DND-41 (cell line): ENCODE results near the gene B4GALNT3.

Experiments
- ATAC-seq: fragments of 200-7000 bp; cut with Tn5 transposase; 3 replicates; pipeline ENCODE4 v1.9.1; 2021; ENCODE audit warnings: low read depth; ENCODE audit not compliant: insufficient read depth
- DNase-seq: peaks from one replicate; pipeline ENCODE4 v3.0.0-alpha.2; 2020
- H2AFZ ChIP-seq: 2 replicates; pipeline ENCODE4 v1.6.0; 2012; ENCODE audit warnings: low read depth, low read length
- H3K27ac ChIP-seq: 2 replicates; pipeline ENCODE4 v1.5.1; 2012; ENCODE audit warnings: low read length, inconsistent platforms
- H3K27me3 ChIP-seq: fragments of 200-600 bp; sonication (generic); 2 replicates; pipeline ENCODE4 v1.6.0; 2012; ENCODE audit warnings: low read length, mild to moderate bottlenecking, inconsistent platforms; ENCODE audit not compliant: insufficient read depth, poor library complexity
- H3K36me3 ChIP-seq: 2 replicates; pipeline ENCODE4 v1.5.1; 2012; ENCODE audit warnings: low read length, inconsistent platforms; ENCODE audit not compliant: insufficient read depth
- H3K4me1 ChIP-seq: 2 replicates; pipeline ENCODE4 v1.5.1; 2012; ENCODE audit warnings: mild to moderate bottlenecking, low read length; ENCODE audit not compliant: insufficient read depth
- H3K4me2 ChIP-seq: 2 replicates; pipeline ENCODE4 v1.6.0; 2012; ENCODE audit warnings: mild to moderate bottlenecking, moderate library complexity, low read length, inconsistent platforms; ENCODE audit not compliant: insufficient read depth
- H3K4me3 ChIP-seq, 2 experiments: fragments of 200-600 bp in 1 of 2; shearing (Covaris generic) in 1 of 2; 2 replicates each; pipeline ENCODE4 v1.5.1; 2012 to 2016; ENCODE audit warnings: inconsistent platforms in 2 of 2, low read length in 2 of 2, mild to moderate bottlenecking in 2 of 2, low read depth in 1 of 2, moderate library complexity in 1 of 2
- H3K79me2 ChIP-seq: 2 replicates; pipeline ENCODE4 v1.6.0; 2012; ENCODE audit warnings: low read length, inconsistent platforms; ENCODE audit not compliant: insufficient read depth
- H3K9ac ChIP-seq: 2 replicates; pipeline ENCODE4 v1.6.0; 2012; ENCODE audit warnings: low read depth, mild to moderate bottlenecking, inconsistent platforms, low read length, moderate library complexity
- H3K9me3 ChIP-seq: 2 replicates; pipeline ENCODE4 v1.5.1; 2012; ENCODE audit warnings: low read length, moderate library complexity, mild to moderate bottlenecking, inconsistent platforms; ENCODE audit not compliant: insufficient read depth, severe bottlenecking
- H4K20me1 ChIP-seq: 2 replicates; pipeline ENCODE4 v1.6.0; 2012; ENCODE audit warnings: low read length; ENCODE audit not compliant: insufficient read depth
- EZH2 ChIP-seq: IDR thresholded peaks from 3 replicates; pipeline ENCODE4 v1.6.1; 2012; ENCODE audit warnings: borderline replicate concordance, low read depth, mild to moderate bottlenecking, moderate library complexity, low read length, inconsistent platforms; ENCODE audit not compliant: severe bottlenecking
- TF ChIP-seq, protein P1 (sequence below): IDR thresholded peaks from 2 replicates; pipeline ENCODE4 v1.5.1; 2012; ENCODE audit warnings: borderline replicate concordance, low read length, moderate library complexity, mild to moderate bottlenecking; ENCODE audit not compliant: poor library complexity, severe bottlenecking; ENCODE audit errors: extremely low read depth

The B4GALNT3 gene

DNA sequence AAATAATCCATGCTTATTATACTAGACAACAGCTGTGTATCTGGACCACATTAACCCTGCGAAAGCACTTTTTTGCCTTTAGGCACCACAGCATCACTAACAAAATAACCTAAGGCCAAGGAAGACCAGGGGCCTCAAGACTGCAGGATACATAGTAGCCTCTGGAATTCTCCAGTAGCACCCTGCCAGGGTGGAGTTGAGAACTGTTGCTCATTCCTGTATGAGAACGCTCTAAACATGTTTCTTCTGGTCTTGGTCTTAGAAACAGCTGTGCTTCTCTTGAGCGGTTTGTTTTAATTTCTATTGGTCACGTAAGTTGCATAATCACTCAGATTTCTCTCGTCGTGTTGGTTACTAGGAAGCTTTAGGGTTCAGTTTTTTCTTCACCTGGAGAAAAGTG lies 7.9 kb downstream of the B4GALNT3 start:
- no peaks in the 10 kb centered on the region for H3K36me3 ChIP-seq
- H3K27ac ChIP-seq: no peak overlapping the region
- no peaks in the 10 kb centered on the region for H3K9me3 ChIP-seq
- H3K27me3 ChIP-seq: peaks cover 3% of the 10 kb centered on the region
- DNase-seq (no peak), ATAC-seq (no peak)
- TF ChIP-seq, protein P1, sequence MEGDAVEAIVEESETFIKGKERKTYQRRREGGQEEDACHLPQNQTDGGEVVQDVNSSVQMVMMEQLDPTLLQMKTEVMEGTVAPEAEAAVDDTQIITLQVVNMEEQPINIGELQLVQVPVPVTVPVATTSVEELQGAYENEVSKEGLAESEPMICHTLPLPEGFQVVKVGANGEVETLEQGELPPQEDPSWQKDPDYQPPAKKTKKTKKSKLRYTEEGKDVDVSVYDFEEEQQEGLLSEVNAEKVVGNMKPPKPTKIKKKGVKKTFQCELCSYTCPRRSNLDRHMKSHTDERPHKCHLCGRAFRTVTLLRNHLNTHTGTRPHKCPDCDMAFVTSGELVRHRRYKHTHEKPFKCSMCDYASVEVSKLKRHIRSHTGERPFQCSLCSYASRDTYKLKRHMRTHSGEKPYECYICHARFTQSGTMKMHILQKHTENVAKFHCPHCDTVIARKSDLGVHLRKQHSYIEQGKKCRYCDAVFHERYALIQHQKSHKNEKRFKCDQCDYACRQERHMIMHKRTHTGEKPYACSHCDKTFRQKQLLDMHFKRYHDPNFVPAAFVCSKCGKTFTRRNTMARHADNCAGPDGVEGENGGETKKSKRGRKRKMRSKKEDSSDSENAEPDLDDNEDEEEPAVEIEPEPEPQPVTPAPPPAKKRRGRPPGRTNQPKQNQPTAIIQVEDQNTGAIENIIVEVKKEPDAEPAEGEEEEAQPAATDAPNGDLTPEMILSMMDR: no peak
- no peak for TF ChIP-seq EZH2
- H3K4me1 ChIP-seq: no peaks in the 10 kb centered on the region
- H3K79me2 ChIP-seq: no peaks in the 10 kb centered on the region
- H3K4me2 ChIP-seq: no peak overlapping the region
- no peak overlapping the region for H3K4me3 ChIP-seq
- H2AFZ ChIP-seq: no peak overlapping the region
- no peak overlapping the region for H3K9ac ChIP-seq
- H4K20me1 ChIP-seq: peaks cover 3% of the 10 kb centered on the region; the same call in 1 of the 2 replicates

DNA sequence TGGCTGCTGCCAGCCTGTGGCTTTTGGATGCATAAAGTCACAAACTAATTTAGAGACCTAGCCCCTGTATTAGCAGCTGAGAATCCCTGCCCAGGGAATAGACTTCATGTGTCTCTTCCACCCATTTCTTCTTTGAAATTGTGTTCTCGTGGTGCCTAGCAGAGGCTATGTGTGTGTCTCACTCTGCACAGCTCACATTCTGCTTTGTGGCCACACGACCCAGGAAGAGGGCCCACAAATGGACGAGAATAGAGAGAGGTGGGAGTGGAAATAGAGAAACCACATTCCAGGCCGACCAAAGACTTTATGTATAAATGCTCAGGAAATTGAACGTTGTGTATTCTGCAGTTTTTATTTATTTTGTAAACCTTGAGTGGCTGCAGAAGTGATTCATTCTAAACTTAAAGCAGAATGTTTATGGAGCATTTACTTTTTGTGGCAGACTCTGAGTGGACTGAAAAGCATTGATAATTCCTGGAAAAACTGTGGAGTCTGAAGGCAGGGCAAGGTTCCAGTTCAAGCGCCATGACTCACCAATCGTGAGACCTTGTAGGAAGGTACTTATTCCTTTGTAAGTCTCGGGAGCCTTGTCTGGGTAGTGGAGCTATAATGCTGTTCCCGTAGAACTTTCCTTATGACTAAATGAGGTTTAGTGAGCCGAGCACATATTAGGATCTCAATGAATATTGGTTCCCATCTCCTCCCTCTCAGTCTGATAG lies 9.1 kb downstream of the B4GALNT3 start:
- H3K4me1 ChIP-seq: no peaks in the 10 kb centered on the region
- no peak overlapping the region for H2AFZ ChIP-seq
- peaks cover 3% of the 10 kb centered on the region; the same call in 1 of the 2 replicates for H4K20me1 ChIP-seq
- no peak overlapping the region for H3K9ac ChIP-seq
- DNase-seq (no peak), ATAC-seq (no peak)
- no peaks in the 10 kb centered on the region for H3K79me2 ChIP-seq
- H3K27ac ChIP-seq: no peak overlapping the region
- peaks cover 3% of the 10 kb centered on the region for H3K27me3 ChIP-seq
- no peaks in the 10 kb centered on the region for H3K36me3 ChIP-seq
- no peak for TF ChIP-seq EZH2
- TF ChIP-seq, protein P1: no peak
- H3K4me2 ChIP-seq: no peak overlapping the region
- no peak overlapping the region for H3K4me3 ChIP-seq
- no peaks in the 10 kb centered on the region for H3K9me3 ChIP-seq

DNA sequence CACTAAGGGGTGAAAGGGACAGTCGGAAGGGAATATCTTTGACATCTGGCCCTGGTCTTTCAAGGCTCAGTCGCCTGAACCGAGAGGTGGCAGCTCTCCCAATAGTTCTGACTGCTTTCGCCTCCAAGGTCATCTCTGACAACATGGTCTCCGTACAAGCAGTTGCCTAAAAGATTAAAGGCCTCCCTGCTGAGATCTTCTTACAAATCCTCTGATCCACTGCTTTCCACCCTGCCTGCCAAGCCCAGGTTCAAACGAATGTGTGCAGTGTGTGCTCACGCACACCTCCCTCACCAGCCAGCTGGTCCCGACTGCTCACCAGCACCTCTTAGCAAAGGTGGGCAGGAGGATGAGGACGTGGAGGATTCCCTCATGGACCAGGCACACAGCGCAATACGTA lies 10.4 kb downstream of the B4GALNT3 start:
- Histone ChIP-seq H3K36me3 (no peaks in the 10 kb centered on the region), H3K27me3 (peaks cover 3% of the 10 kb centered on the region), H3K27ac (no peak overlapping the region), H3K4me2 (no peak overlapping the region), H3K4me3 (no peak overlapping the region), H3K79me2 (no peaks in the 10 kb centered on the region), H3K4me1 (no peaks in the 10 kb centered on the region), H3K9me3 (no peaks in the 10 kb centered on the region), H4K20me1 (no peaks in the 10 kb centered on the region), H2AFZ (no peak overlapping the region), H3K9ac (no peak overlapping the region)
- no peak for ATAC-seq
- TF ChIP-seq, protein P1: no peak
- no peak for TF ChIP-seq EZH2
- DNase-seq: no peak
